DOHH2 (cell line): ENCODE results near the gene CLK2.
"Not testable (repeated sequence)": the region's sequence is repeated elsewhere in the genome, so short reads cannot be mapped to it uniquely, and the experiment has no call there.

ENCODE experiments used
- CTCF ChIP-seq: fragments of 200-600 bp; sonication (generic); IDR thresholded peaks from one replicate; pipeline ENCODE4 v1.5.1; 2014; ENCODE audit warnings: antibody characterized with exemption, mild to moderate bottlenecking, low read depth, low read length; ENCODE audit not compliant: poor library complexity, severe bottlenecking
- EZH2phosphoT487 ChIP-seq: fragments of 200-600 bp; sonication (generic); IDR thresholded peaks from 2 replicates; pipeline ENCODE4 v1.6.1; 2017; ENCODE audit warnings: borderline replicate concordance, mild to moderate bottlenecking, antibody characterized with exemption, low read length, moderate library complexity, mixed read lengths

GRCh38 chr1:155220211-155220965 lies 52.9 kb downstream of the CLK2 start:
- TF ChIP-seq CTCF, EZH2phosphoT487: not testable (repeated sequence)
